Activated T-helper 1 cell treated with anti-CD3 and anti-CD28 coated beads, Interleukin-12 subunit alpha, Interleukin-12 subunit beta, Interleukin-2, Interleukin-4 antibody, amounts not matched to agents 30 ng/mL and 10 ng/mL and 1 ng/mL, durations not matched to agents 14 hours and 24 hours and 36 hours (primary cell): Measurements from ENCODE around the gene HARS2. TPM values are rescaled to one million over a fixed set of nuclear protein-coding genes. Genes with fewer than 3 reads are reported as not detected.
"Not testable (repeated sequence)": the region's sequence is repeated elsewhere in the genome, so short reads cannot be mapped to it uniquely, and the experiment has no call there.

Source experiments
- DNase-seq: peaks from one replicate; pipeline ENCODE4 v3.0.0; 2021; ENCODE audit warnings: low spot score
- H3K27ac Mint-ChIP-seq: one replicate; pipeline ENCODE4 v1.8.0; 2021; ENCODE audit warnings: mild to moderate bottlenecking, mixed read lengths
- H3K27me3 Mint-ChIP-seq: one replicate; pipeline ENCODE4 v1.8.0; 2022; ENCODE audit warnings: mild to moderate bottlenecking, moderate library complexity, mixed read lengths; ENCODE audit not compliant: insufficient read depth
- H3K36me3 Mint-ChIP-seq: one replicate; pipeline ENCODE4 v1.8.0; 2021; ENCODE audit warnings: low read depth, mixed read lengths
- H3K4me1 Mint-ChIP-seq: one replicate; pipeline ENCODE4 v1.8.0; 2021; ENCODE audit warnings: low read depth, mixed read lengths
- H3K4me3 Mint-ChIP-seq: one replicate; pipeline ENCODE4 v1.8.0; 2021; ENCODE audit warnings: mild to moderate bottlenecking, moderate library complexity, mixed read lengths
- H3K9me3 Mint-ChIP-seq: one replicate; pipeline ENCODE4 v1.8.0; 2021; ENCODE audit warnings: mixed read lengths
- intact Hi-C: fragments of 100-400 bp; cut with micrococcal nuclease; formaldehyde crosslinking; loops from one replicate; pipeline ENCODE4 v1.15.1; 2024
- total RNA-seq: library from RNA; stranded (reverse); gene quantifications from 2 replicates; pipeline ENCODE4 v1.2.3, GENCODE V29; 2022

Gene HARS2, protein sequence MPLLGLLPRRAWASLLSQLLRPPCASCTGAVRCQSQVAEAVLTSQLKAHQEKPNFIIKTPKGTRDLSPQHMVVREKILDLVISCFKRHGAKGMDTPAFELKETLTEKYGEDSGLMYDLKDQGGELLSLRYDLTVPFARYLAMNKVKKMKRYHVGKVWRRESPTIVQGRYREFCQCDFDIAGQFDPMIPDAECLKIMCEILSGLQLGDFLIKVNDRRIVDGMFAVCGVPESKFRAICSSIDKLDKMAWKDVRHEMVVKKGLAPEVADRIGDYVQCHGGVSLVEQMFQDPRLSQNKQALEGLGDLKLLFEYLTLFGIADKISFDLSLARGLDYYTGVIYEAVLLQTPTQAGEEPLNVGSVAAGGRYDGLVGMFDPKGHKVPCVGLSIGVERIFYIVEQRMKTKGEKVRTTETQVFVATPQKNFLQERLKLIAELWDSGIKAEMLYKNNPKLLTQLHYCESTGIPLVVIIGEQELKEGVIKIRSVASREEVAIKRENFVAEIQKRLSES
- 31.2 and 32.7 TPM in 2 replicates for total RNA-seq

DNA sequence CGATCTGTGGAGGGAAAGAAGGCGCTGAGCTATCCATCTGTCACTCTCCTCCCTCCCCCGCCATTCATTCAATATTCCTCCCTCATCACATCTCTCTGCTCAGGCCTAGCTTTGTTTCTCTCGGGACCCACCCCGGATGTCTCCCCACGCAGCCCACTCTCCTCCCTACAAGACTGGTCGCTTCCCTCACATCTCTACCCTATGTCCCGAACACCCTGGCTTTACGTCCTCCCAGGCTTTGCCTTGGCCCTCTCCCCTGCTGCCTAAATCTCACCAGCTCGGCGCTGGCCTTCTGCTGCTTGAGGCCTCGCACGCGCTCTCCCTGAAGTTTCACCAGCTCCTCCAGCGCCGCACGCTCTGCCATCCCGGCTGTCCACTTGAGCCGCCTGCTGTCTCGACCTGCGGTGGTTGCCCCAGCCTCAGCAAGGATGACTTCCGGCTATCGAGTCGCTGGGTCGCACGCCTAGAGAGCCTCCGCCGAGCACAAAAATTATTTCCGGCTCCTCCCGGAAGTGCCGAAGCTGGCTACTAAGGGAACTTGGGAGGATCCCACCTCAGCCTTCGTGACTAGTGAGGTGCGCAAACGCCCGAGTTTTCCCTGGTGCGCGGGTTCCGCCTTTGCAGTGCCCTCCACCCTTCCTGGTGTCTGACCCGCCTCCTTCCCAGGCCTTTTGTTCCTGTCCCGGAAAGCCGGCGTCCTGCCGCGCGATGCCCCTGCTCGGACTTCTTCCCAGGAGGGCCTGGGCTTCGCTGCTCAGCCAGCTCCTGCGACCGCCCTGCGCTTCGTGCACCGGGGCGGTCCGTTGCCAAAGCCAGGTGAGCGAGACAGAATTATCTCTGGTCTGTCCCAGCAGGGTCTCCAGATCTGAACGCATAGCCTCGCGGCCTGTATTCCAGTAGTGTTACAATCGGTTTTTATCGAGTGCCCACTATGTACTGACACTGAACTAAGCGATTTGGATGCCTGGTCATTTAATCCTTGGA is at the start of gene HARS2, which contains the start of gene HARS1:
Gene HARS2 (plus strand): TSS at position 515 of the 984 bp plus-strand sequence. CDS start 194 bp downstream, at position 709.
Gene HARS1 (minus strand): TSS at position 430 of the 984 bp plus-strand sequence. CDS start 66 bp downstream, at position 364.
- Mint-ChIP-seq H3K36me3 (peaks cover 36% of the 10 kb centered on the region), H3K27me3 (no peaks in the 10 kb centered on the region)

DNA sequence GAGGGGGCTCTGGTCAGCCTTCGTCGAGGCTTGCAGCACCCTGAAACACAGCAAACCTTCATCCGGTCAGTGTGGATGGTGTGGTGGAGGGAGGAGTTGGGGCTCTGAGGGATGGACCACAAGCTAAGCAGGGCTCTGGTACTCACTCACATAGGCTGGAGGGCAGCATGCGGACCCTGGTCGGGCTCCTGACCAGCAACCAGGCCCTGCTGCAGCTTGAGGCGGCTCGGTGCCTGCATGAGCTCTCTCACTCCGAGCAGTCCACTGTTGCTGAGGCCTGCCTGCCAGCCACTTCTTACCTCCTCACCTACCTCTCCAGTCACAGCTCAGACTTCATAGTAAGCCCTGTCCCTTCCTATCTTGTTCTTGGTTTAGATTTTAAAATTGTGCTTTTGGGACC is 49.5 kb upstream of the HARS2 start:
- Mint-ChIP-seq H3K36me3 (peaks cover 42% of the 10 kb centered on the region), H3K4me3 (no peak overlapping the region), H3K4me1 (peaks cover 52% of the 10 kb centered on the region), H3K27me3 (peaks cover 2% of the 10 kb centered on the region), H3K9me3 (no peaks in the 10 kb centered on the region), H3K27ac (no peak overlapping the region)
- no peak for DNase-seq
- intact Hi-C loops = loop anchor here (10.0 kb wide), 1 partner anchor 1347 kb away; the partner anchor contains the start of gene MATR3

More for the DNA sequence above, at the start of gene HARS2, which contains the start of gene HARS1:
- Mint-ChIP-seq H3K9me3 (no peaks in the 10 kb centered on the region), H3K4me3 (peak within 1 kb of the TSS; percentile 100), H3K27ac (peak within 1 kb of the TSS; percentile 95), H3K4me1 (peaks cover 50% of the 10 kb centered on the region)
- peak; percentile 81 for DNase-seq
- intact Hi-C loops = loop anchor here (1.0 to 2.0 kb wide), 9 partner anchors 9 to 873 kb away; partner anchors contain the start of genes APBB3, CYSTM1, IK and NDUFA2

DNA sequence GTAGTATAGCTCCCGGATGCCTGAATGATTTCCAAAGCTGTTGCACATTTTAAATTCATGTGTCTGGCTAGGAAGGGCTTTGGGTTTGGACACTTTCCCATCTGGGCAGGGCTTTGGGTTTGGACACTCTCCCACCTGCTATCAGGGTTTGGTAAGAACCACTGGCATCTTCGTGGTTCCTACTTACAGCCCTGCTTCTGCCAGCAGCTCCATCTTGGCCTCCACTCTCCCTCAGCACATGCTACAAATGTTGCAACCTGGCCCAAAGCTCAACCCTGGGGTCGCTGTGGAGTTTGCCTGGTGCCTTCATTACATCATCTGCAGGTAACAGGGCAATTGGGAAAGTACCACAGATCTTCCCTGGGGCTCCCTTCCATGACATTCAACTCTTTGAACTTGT is 48.5 kb upstream of the HARS2 start:
- no peaks in the 10 kb centered on the region for H3K27me3 Mint-ChIP-seq
- no peaks in the 10 kb centered on the region for H3K9me3 Mint-ChIP-seq
- peaks cover 52% of the 10 kb centered on the region for H3K4me1 Mint-ChIP-seq
- DNase-seq = no peak
- intact Hi-C loops = loop anchor here (10.0 kb wide), 1 partner anchor 1348 kb away; the partner anchor contains the start of gene MATR3
- peaks cover 42% of the 10 kb centered on the region for H3K36me3 Mint-ChIP-seq
- H3K27ac Mint-ChIP-seq = no peak overlapping the region
- H3K4me3 Mint-ChIP-seq = no peak overlapping the region

DNA sequence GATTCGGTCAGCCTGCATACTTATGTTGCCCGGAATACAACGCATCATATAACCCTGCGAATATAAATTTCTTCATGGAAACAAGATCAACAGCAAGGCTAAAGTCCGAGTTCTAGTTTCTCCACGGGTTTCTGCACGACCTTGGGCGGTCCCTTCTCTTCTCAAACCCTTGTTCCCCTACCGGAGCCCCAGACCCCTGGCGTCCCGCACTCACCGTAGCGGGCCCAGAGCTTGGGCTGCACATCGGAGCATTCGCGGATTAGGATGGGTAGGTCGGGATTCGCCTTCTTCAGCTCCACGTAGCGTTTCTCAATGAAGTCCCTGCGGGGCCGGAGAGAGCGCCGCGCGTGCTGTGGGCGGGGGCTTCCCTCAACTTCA is 44.2 kb upstream of the HARS2 start:
- Mint-ChIP-seq H3K27ac (peak overlapping the region; percentile 97), H3K27me3 (no peaks in the 10 kb centered on the region), H3K4me3 (peak overlapping the region; percentile 99), H3K4me1 (peaks cover 38% of the 10 kb centered on the region), H3K36me3 (peaks cover 40% of the 10 kb centered on the region), H3K9me3 (no peaks in the 10 kb centered on the region)
- no peak for DNase-seq
- intact Hi-C loops = loop anchor here (1.0 to 10.0 kb wide), 11 partner anchors 8 to 1352 kb away; partner anchors contain the start of genes ANKHD1, APBB3, CYSTM1 and EIF4EBP3

GRCh38 chr5:140658870-140659269 is 32.4 kb upstream of the HARS2 start:
- DNase-seq = no peak
- intact Hi-C loops = no loop called here

DNA sequence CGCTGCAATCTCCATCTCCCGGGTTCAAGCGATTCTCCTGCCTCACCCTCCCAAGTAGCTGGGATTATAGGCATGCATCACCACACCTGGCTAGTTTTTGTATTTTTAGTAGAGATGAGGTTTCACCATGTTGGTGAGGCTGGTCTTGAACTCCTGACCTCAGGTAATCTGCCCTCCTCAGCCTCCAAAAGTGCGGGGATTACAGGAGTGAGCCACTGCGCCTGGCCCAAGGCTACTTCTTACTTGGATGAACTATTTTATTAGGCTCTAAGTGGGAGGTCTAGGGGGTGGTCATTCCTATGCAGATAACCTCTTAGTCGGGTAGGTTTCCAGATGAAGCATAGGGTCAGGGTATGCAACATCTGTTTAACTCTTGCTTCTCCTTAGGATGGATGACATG is 30.9 kb upstream of the HARS2 start:
- H3K9me3 Mint-ChIP-seq, H3K4me1 Mint-ChIP-seq, H3K27ac Mint-ChIP-seq, H3K27me3 Mint-ChIP-seq, intact Hi-C loops, H3K4me3 Mint-ChIP-seq, DNase-seq: not testable (repeated sequence)
- H3K36me3 Mint-ChIP-seq = peaks cover 50% of the 10 kb centered on the region

More at GRCh38 chr5:140658870-140659269, 32.4 kb upstream of the HARS2 start:
- Mint-ChIP-seq H3K36me3 (peaks cover 58% of the 10 kb centered on the region), H3K27ac (no peak overlapping the region), H3K9me3 (no peaks in the 10 kb centered on the region), H3K4me3 (no peak overlapping the region), H3K27me3 (no peaks in the 10 kb centered on the region), H3K4me1 (no peaks in the 10 kb centered on the region)

GRCh38 chr5:140664030-140664358 is 27.3 kb upstream of the HARS2 start:
- H3K4me1 Mint-ChIP-seq = peaks cover 28% of the 10 kb centered on the region
- no peaks in the 10 kb centered on the region for H3K9me3 Mint-ChIP-seq
- H3K27ac Mint-ChIP-seq = peak overlapping the region; percentile 93
- no peak for DNase-seq
- peak overlapping the region; percentile 100 for H3K4me3 Mint-ChIP-seq
- H3K36me3 Mint-ChIP-seq = peaks cover 50% of the 10 kb centered on the region
- intact Hi-C loops = loop anchor here (1.0 kb wide), 10 partner anchors 17 to 954 kb away; partner anchors contain the start of genes ANKHD1, APBB3, DIAPH1 and EIF4EBP3
- no peaks in the 10 kb centered on the region for H3K27me3 Mint-ChIP-seq

DNA sequence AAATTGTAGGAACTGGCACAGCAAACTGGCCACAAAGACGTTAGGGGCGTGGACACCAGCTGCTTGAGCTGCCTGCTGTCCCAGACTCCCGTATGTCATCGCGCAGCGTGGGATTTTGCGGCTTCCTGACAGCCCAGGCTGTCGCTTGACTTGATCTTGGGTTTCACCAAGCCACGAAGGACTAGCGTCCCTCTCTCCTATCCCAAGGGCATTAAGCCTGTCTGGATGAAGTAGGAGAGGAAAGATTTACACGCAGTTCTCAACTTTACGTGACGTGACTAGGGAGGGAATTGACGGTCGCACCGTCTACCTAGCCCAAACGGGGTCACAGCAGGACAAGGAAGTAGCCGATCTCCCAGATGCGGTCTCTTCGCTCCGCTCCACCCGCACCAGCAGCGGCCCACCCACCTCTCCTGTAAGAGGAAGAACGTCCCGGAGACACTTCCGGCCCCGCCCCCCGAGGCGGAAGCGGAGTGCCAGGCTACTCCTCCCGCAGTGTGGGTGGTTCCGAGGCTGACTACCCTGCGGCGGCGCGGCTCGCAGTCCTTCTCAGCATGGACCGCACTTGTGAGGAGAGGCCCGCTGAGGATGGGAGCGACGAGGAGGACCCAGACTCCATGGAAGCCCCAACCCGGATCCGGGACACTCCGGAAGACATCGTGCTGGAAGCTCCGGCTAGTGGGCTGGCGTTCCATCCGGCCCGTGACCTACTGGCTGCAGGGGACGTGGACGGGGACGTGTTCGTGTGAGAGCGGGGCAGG is 26.7 kb upstream of the HARS2 start, which contains the start of gene WDR55:
Gene WDR55 (plus strand): TSS at position 546 of the 761 bp plus-strand sequence. CDS start 9 bp downstream, at position 555.
- peak; percentile 94 for DNase-seq
- intact Hi-C loops = loop anchor here (1.0 kb wide), 10 partner anchors 17 to 954 kb away; partner anchors contain the start of genes ANKHD1, APBB3, DIAPH1 and EIF4EBP3
- Mint-ChIP-seq H3K9me3 (no peaks in the 10 kb centered on the region), H3K36me3 (peaks cover 49% of the 10 kb centered on the region), H3K4me3 (peak within 1 kb of the TSS; percentile 100), H3K27me3 (no peaks in the 10 kb centered on the region), H3K4me1 (peaks cover 28% of the 10 kb centered on the region), H3K27ac (peak within 1 kb of the TSS; percentile 93)

DNA sequence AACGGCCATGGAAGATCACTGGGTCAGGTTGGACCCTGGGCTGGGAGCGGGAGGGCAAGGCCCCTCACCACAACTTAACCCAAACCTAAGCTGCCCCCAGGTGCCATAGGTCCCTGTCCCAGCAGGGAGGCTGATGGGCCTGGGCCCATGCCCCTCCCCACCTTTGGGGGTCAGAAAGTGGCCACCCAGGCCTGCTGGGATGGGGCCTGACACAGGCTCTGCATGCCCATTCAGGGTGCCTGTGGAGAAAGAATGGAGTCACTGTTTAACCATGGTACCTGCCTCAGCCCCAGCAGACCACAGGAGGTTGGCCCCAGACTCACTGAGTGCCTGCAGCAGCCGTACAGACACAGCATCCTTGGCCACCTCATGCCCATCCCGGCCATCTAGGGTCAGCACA is 20.2 kb upstream of the HARS2 start:
- intact Hi-C loops, H3K27ac Mint-ChIP-seq, H3K27me3 Mint-ChIP-seq, H3K4me3 Mint-ChIP-seq, DNase-seq, H3K9me3 Mint-ChIP-seq: not testable (repeated sequence)
- Mint-ChIP-seq H3K36me3 (peaks cover 44% of the 10 kb centered on the region), H3K4me1 (peaks cover 24% of the 10 kb centered on the region)

GRCh38 chr5:140671472-140672125 is 19.7 kb upstream of the HARS2 start:
- Mint-ChIP-seq H3K4me1 (peaks cover 18% of the 10 kb centered on the region), H3K27me3 (no peaks in the 10 kb centered on the region), H3K36me3 (peaks cover 45% of the 10 kb centered on the region), H3K27ac (no peak overlapping the region), H3K4me3 (no peak overlapping the region), H3K9me3 (no peaks in the 10 kb centered on the region)
- no peak for DNase-seq
- intact Hi-C loops = no loop called here

- DNase-seq = no peak
- Mint-ChIP-seq H3K4me3 (no peak overlapping the region), H3K27me3 (no peaks in the 10 kb centered on the region), H3K27ac (no peak overlapping the region), H3K36me3 (peaks cover 44% of the 10 kb centered on the region), H3K4me1 (peaks cover 12% of the 10 kb centered on the region), H3K9me3 (no peaks in the 10 kb centered on the region)
- intact Hi-C loops = no loop called here
Observed at GRCh38 chr5:140672455-140673186, 18.6 kb upstream of the HARS2 start.
